ENCODE results near the gene TJP1.
"Not testable (repeated sequence)": the region's sequence is repeated elsewhere in the genome, so short reads cannot be mapped to it uniquely, and the experiment has no call there.

Gene TJP1

DNA sequence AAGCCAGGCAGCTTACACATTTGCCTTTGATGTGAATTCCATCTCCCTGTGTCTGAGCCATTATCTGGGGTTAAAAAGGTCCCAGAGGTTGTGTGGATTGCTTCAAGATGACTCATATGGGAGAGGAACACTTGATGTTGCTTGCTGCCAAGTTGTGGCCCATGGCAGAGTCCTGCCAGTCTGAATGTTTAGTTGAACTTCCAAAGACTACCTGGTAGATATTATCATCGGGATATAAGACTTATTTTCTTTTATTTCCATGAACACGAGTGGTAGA lies 85.6 kb downstream of the TJP1 start:
- TF ChIP-seq, protein P1, sequence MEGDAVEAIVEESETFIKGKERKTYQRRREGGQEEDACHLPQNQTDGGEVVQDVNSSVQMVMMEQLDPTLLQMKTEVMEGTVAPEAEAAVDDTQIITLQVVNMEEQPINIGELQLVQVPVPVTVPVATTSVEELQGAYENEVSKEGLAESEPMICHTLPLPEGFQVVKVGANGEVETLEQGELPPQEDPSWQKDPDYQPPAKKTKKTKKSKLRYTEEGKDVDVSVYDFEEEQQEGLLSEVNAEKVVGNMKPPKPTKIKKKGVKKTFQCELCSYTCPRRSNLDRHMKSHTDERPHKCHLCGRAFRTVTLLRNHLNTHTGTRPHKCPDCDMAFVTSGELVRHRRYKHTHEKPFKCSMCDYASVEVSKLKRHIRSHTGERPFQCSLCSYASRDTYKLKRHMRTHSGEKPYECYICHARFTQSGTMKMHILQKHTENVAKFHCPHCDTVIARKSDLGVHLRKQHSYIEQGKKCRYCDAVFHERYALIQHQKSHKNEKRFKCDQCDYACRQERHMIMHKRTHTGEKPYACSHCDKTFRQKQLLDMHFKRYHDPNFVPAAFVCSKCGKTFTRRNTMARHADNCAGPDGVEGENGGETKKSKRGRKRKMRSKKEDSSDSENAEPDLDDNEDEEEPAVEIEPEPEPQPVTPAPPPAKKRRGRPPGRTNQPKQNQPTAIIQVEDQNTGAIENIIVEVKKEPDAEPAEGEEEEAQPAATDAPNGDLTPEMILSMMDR (IDR thresholded peaks at IDR 0.05; ENCODE audit: extremely low read depth, insufficient read depth, missing control alignments), result no peak
- in situ Hi-C loops (cut with MboI; ENCODE audit: low pct_unique_long_range_greater_than_20kb, low sequenced_read_pairs, unreplicated experiment), result no loop called here
- no peak for DNase-seq (ENCODE audit: low spot score)

- DNase-seq (ENCODE audit: low spot score), result no peak
- TF ChIP-seq, protein P1 (IDR thresholded peaks at IDR 0.05; ENCODE audit: extremely low read depth, insufficient read depth, missing control alignments), result no peak
- in situ Hi-C loops (cut with MboI; ENCODE audit: low pct_unique_long_range_greater_than_20kb, low sequenced_read_pairs, unreplicated experiment), result no loop called here
Measured at GRCh38 chr15:29736012-29736743, 86.1 kb downstream of the TJP1 start.

DNA sequence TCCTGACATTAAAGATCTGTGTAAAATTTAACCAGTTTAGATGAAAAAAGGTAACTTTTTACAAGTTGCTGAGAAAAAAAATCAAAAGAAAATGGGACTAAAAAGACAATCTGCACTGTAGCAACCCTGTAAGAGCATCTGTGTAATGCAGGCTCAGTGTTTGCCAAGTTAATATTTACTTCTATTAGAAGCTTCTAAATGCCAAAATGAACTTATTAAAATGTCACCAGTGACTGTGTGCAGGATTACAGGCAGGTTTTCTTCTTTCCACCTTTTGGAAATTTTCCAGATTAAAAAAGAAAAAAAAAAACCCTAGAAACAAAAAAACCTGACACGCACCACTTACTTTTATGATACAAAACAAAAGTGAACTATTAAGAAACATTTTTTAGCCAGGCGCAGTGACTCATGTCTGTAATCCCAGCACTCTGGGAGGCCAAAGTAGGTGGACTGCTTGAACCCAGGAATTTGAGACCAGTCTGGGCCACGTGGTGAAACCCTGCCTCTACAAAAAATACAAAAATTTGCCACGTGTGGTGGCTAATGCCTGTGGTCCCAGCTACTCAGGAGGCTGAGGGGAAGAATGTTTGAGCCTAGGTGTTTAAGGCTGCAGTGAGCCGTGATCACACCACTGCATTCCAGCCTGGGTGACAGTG lies 87.2 kb downstream of the TJP1 start:
- in situ Hi-C loops (cut with MboI; ENCODE audit: low pct_unique_long_range_greater_than_20kb, low sequenced_read_pairs, unreplicated experiment), result no loop called here
- TF ChIP-seq, protein P1 (IDR thresholded peaks at IDR 0.05; ENCODE audit: extremely low read depth, insufficient read depth, missing control alignments), result no peak
- DNase-seq (ENCODE audit: low spot score), result no peak

- in situ Hi-C loops (cut with MboI; ENCODE audit: low pct_unique_long_range_greater_than_20kb, low sequenced_read_pairs, unreplicated experiment), result no loop called here
- no peak for DNase-seq (ENCODE audit: low spot score)
- TF ChIP-seq, protein P1 (IDR thresholded peaks at IDR 0.05; ENCODE audit: extremely low read depth, insufficient read depth, missing control alignments), result no peak
Measured at GRCh38 chr15:29731865-29732264, 90.4 kb downstream of the TJP1 start.

DNA sequence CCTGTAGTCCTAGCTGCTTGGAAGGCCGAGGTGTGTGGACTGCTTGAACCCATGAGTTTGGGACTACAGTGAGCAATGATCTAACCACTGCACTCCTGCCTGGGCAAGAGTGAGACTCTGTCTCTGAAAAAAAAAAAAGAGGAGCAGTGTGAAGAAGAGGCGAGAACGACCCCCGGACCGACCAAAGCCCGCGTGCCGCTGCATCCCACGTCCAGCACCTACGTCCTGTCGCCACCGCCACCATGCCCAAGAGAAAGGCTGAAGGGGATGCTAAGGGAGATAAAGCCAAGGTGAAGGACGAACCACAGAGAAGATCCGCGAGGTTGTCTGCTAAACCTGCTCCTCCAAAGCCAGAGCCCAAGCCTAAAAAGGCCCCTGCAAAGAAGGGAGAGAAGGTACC lies 91.8 kb downstream of the TJP1 start:
- DNase-seq (ENCODE audit: low spot score); in situ Hi-C loops (cut with MboI; ENCODE audit: low pct_unique_long_range_greater_than_20kb, low sequenced_read_pairs, unreplicated experiment): not testable (repeated sequence)

DNA sequence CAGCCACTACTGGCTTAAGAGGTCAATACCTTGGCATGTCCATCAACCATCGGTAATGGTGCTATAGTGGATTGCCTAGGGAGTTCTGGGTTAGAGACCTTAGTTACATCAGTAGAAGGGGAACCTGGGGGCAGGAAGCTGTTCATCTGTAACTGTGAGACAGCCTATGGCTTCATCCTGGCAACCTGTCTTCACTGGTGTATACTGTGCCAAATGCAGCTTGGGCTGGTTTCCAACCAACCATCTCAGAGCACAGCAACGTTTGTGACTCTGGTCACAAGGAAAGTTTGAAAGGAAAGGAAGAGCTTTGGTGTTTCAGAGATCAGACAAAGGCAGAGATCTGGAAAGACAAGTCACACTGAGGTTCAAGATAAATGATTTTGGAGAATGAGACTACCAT lies 93.8 kb downstream of the TJP1 start:
- in situ Hi-C loops (cut with MboI; ENCODE audit: low pct_unique_long_range_greater_than_20kb, low sequenced_read_pairs, unreplicated experiment), result no loop called here
- DNase-seq (ENCODE audit: low spot score), result no peak
- TF ChIP-seq, protein P1 (IDR thresholded peaks at IDR 0.05; ENCODE audit: extremely low read depth, insufficient read depth, missing control alignments), result no peak

- in situ Hi-C loops (cut with MboI; ENCODE audit: low pct_unique_long_range_greater_than_20kb, low sequenced_read_pairs, unreplicated experiment), result no loop called here
- TF ChIP-seq, protein P1 (IDR thresholded peaks at IDR 0.05; ENCODE audit: extremely low read depth, insufficient read depth, missing control alignments), result no peak
- no peak for DNase-seq (ENCODE audit: low spot score)
Measured at GRCh38 chr15:29727871-29728270, 94.4 kb downstream of the TJP1 start.

Measured in GM13977 (cell line).